Placental pericyte (primary cell): ENCODE data around the gene VASH2. TPM values are rescaled to one million over a fixed set of nuclear protein-coding genes. Genes with fewer than 3 reads are reported as not detected.

Source experiments
- total RNA-seq: library from RNA; depleted of rRNA; stranded (reverse); fragments of >200 nt; gene quantifications from 2 replicates; pipeline ENCODE4 v1.2.3, GENCODE V29; 2012

VASH2 gene
- 0.14 TPM in 1 of 2 replicates, not detected in the other for total RNA-seq

DNA sequence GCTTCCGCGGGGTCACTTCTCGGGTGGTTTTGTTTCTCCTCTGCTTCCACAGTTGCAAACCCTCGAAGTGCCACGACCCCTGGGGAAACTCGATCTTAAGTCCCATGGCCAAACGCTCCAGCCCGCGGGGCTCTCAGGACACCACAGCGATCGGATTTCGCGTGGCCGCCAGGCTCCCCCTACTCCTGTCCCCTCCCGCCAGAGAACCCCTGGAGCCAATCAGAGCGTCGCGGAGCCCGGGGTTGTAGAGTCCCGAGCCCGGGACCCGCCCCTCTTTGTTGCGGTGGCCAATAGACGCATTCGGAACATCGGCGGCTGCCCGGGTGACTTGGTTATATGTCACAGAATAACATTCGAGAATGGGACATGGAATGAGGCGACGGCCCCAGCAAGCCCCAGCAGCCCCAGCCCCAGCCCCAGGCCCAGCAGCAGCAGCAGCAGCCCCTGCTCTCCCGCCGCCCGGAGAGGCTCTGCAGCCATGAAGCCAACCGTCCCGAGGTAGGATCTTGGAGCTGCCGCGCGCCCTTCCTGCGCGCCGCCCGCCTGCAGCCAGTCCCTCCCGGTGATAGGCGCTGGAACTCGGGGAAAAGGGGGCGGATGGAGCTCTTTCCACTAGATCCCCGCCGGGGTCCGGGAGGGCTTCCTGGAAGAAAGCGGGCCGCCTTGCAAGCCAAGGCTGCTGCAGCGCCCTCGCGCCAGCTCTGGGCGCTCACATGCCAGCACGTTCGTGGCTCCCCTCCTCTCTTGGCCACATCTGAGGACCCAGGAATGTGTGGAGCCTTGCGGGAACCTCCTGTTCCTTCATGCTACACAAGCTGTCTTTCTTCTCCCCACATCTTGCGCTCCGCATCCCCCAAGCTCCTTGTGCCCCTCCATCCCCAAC, at the start of gene VASH2:
Gene VASH2 (plus strand): TSS at position 299 of the 883 bp plus-strand sequence. CDS start 1,002 bp downstream, outside the sequence.

DNA sequence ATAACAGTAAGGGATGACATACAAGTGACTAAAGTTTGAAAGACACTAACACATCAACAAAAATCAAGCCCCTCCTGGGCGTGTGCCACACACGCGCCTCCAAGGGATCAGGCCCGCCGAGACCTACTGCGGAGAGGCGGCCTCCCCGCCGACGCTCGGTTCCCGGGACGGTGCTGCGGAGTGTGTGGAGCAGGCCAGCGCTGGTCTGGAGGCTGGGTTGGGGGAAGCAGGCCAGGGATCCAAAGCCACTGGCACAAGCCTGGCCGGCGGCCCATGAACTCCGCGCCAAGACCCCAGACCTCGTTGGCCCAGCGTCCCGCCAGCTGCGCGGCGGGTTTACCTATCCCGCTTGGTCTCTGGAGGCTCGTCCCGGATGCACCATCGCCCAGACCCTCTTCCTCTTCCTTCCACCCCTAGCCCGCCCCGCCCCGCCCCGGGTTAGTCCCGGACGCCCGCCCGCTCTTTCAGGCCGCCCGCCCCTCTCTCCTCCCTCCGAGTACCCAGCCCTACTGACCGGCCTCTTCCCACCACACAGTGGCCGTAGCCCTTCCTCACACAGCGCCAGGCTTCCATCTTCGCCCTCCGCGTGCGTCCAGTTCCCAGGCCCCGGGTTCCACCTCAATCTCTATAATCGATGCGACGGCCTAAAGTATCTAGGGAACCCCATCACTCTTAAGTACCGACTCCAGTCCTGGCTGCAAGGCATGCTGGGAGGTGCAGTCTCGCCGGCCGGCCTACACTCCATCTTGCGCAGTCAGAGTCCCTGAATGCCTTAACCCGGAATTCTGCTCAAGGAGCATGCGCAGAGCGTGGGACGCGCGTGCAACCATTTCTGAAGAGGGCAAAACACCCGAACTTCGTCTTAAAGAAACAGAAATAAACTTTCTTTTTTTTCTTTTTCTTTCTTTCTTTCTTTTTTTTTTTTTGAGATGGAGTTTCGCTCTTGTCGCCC, 65.0 kb downstream of the VASH2 start, which contains the start of gene ANGEL2:
Gene ANGEL2 (minus strand): TSS at position 769 of the 952 bp plus-strand sequence. CDS start 196 bp downstream, at position 573.

Other genes starting within 250 kb of the VASH2 start
- 15.3 and 32.1 TPM in 2 replicates for gene NSL1, start 158.8 kb upstream of the VASH2 start, total RNA-seq
- gene TATDN3, start 158.6 kb upstream of the VASH2 start, total RNA-seq, result 10.2 and 12.9 TPM in 2 replicates
- not detected in 2 replicates for gene SPATA45, start 102.9 kb upstream of the VASH2 start, total RNA-seq
- gene FLVCR1, start 92.3 kb upstream of the VASH2 start, total RNA-seq, result 6.6 and 9.2 TPM in 2 replicates
- gene ANGEL2, start 65.3 kb downstream of the VASH2 start, total RNA-seq, result 25.4 and 40.9 TPM in 2 replicates
- 29.3 and 34.4 TPM in 2 replicates for gene RPS6KC1, start 100.7 kb downstream of the VASH2 start, total RNA-seq